BE2C (cell line): ENCODE data around the gene RBMS2.

Experiments
- DNase-seq: peaks from one replicate; pipeline ENCODE4 v3.0.0-alpha.2; 2020
- H3K27me3 ChIP-seq: fragments of 250-450 bp; sonication (Bioruptor Pico); 2 replicates; pipeline ENCODE4 v1.5.1; 2020; ENCODE audit warnings: mild to moderate bottlenecking
- H3K36me3 ChIP-seq: fragments of 250-450 bp; sonication (Bioruptor Pico); 2 replicates; pipeline ENCODE4 v1.5.1; 2020; ENCODE audit warnings: mild to moderate bottlenecking
- H3K4me1 ChIP-seq: fragments of 250-450 bp; sonication (Bioruptor Pico); 2 replicates; pipeline ENCODE4 v1.5.1; 2020
- H3K4me3 ChIP-seq: 2 replicates; pipeline ENCODE4 v1.5.1; 2011; ENCODE audit warnings: low read depth, low read length
- H3K9me3 ChIP-seq: fragments of 250-450 bp; sonication (Bioruptor Pico); 2 replicates; pipeline ENCODE4 v1.5.1; 2020
- CTCF ChIP-seq: IDR thresholded peaks from 2 replicates; pipeline ENCODE4 v1.5.1; 2012; ENCODE audit warnings: mild to moderate bottlenecking, low read depth, low read length

RBMS2 gene

GRCh38 chr12:56591961-56592360, 70.3 kb downstream of the RBMS2 start:
- Histone ChIP-seq H3K4me3 (no peak overlapping the region), H3K27me3 (no peaks in the 10 kb centered on the region), H3K9me3 (no peaks in the 10 kb centered on the region), H3K36me3 (peaks cover 6% of the 10 kb centered on the region), H3K4me1 (peaks cover 6% of the 10 kb centered on the region)
- TF ChIP-seq CTCF: no peak
- no peak for DNase-seq

GRCh38 chr12:56593909-56594621, 72.4 kb downstream of the RBMS2 start:
- H3K36me3 ChIP-seq: peaks cover 21% of the 10 kb centered on the region
- H3K4me1 ChIP-seq: peaks cover 6% of the 10 kb centered on the region
- DNase-seq: peak; percentile 72

GRCh38 chr12:56596815-56597214, 75.2 kb downstream of the RBMS2 start:
- DNase-seq: no peak
- TF ChIP-seq CTCF: no peak
- Histone ChIP-seq H3K27me3 (no peaks in the 10 kb centered on the region), H3K4me3 (no peak overlapping the region), H3K4me1 (peaks cover 6% of the 10 kb centered on the region), H3K9me3 (no peaks in the 10 kb centered on the region), H3K36me3 (peaks cover 48% of the 10 kb centered on the region)

More at GRCh38 chr12:56593909-56594621, 72.4 kb downstream of the RBMS2 start:
- Histone ChIP-seq H3K4me3 (no peak overlapping the region), H3K9me3 (no peaks in the 10 kb centered on the region), H3K27me3 (no peaks in the 10 kb centered on the region)
- peak; percentile 93 for TF ChIP-seq CTCF

- H3K9me3 ChIP-seq: no peaks in the 10 kb centered on the region
- H3K4me1 ChIP-seq: peaks cover 5% of the 10 kb centered on the region
- no peaks in the 10 kb centered on the region for H3K27me3 ChIP-seq
- no peak overlapping the region for H3K4me3 ChIP-seq
- peaks cover 70% of the 10 kb centered on the region for H3K36me3 ChIP-seq
- no peak for DNase-seq
- TF ChIP-seq CTCF: no peak
These were observed 77.4 kb downstream of the RBMS2 start for GRCh38 chr12:56599041-56599440.

GRCh38 chr12:56599797-56600196, 78.2 kb downstream of the RBMS2 start:
- Histone ChIP-seq H3K36me3 (peaks cover 78% of the 10 kb centered on the region), H3K4me3 (no peak overlapping the region), H3K27me3 (no peaks in the 10 kb centered on the region), H3K9me3 (no peaks in the 10 kb centered on the region), H3K4me1 (no peaks in the 10 kb centered on the region)
- DNase-seq: no peak
- TF ChIP-seq CTCF: no peak

- no peaks in the 10 kb centered on the region for H3K9me3 ChIP-seq
- H3K27me3 ChIP-seq: no peaks in the 10 kb centered on the region
- H3K4me3 ChIP-seq: no peak overlapping the region
- no peak for DNase-seq
- peaks cover 84% of the 10 kb centered on the region for H3K36me3 ChIP-seq
- H3K4me1 ChIP-seq: no peaks in the 10 kb centered on the region
- TF ChIP-seq CTCF: no peak
These were observed 79.1 kb downstream of the RBMS2 start for GRCh38 chr12:56600753-56601152.
